Coronary artery (tissue), 2 donors: ENCODE data around the gene GFPT1.
A peak's percentile ranks its signal among the peaks of the same experiment; 100 is the strongest.

Experiments
- DNase-seq: peaks from one replicate; pipeline ENCODE4 v3.0.0-alpha.2; 2017; ENCODE audit warnings: low spot score
- H3K27ac ChIP-seq, 2 donors: fragments of 200-600 bp; sonication (generic); one replicate each; pipeline ENCODE4 v1.5.1; 2016 to 2019
- H3K4me3 ChIP-seq: fragments of 200-600 bp; sonication (generic); 2 replicates; pipeline ENCODE4 v1.5.1; 2016; ENCODE audit warnings: mild to moderate bottlenecking, moderate library complexity
- TF ChIP-seq, protein P1 (sequence below): fragments of 200-600 bp; sonication (generic); IDR thresholded peaks from one replicate; pipeline ENCODE4 v1.5.1; 2019; ENCODE audit warnings: antibody characterized with exemption

GFPT1 gene

DNA sequence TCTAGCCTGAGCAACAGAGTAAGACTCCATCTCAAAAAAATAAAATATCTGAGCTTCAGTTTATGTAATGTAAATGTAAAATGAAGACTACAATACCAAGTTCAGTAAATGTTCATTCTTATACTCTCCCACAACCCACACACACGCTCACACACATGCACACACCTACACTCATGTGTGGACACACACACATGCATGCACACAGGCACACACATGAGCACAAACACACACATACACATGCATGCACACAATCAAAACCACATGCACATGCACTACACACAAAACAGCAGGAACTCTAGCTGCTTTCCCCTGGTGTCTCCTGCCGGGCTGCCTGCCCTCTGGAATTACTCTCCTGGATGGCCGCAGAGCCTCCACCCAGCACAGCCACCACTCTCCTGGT is 90.6 kb downstream of the GFPT1 start:
- DNase-seq = no peak
- TF ChIP-seq, protein P1, sequence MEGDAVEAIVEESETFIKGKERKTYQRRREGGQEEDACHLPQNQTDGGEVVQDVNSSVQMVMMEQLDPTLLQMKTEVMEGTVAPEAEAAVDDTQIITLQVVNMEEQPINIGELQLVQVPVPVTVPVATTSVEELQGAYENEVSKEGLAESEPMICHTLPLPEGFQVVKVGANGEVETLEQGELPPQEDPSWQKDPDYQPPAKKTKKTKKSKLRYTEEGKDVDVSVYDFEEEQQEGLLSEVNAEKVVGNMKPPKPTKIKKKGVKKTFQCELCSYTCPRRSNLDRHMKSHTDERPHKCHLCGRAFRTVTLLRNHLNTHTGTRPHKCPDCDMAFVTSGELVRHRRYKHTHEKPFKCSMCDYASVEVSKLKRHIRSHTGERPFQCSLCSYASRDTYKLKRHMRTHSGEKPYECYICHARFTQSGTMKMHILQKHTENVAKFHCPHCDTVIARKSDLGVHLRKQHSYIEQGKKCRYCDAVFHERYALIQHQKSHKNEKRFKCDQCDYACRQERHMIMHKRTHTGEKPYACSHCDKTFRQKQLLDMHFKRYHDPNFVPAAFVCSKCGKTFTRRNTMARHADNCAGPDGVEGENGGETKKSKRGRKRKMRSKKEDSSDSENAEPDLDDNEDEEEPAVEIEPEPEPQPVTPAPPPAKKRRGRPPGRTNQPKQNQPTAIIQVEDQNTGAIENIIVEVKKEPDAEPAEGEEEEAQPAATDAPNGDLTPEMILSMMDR = no peak
- H3K27ac ChIP-seq = no peak overlapping the region
- no peak overlapping the region for H3K4me3 ChIP-seq

DNA sequence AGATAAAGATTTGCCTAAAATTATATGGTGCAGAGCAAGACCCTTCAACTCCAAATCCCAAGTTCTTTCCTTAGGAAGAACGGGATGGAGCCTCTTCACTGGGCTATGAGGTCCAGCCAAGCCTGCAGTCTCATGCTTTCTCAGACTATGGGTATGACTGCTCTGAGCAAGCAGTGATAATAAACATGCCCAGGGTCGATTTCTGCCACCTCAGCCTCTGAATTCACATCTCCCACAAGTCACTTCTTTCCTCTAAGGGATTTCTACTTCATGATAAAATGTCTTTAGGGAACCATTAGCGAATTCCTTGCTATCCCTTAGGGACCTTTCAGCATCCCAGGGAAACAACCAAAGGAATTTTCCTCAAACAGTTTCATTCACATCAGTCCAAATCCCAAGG is 94.8 kb downstream of the GFPT1 start:
- TF ChIP-seq, protein P1 = no peak
- DNase-seq = no peak
- Histone ChIP-seq H3K4me3 (no peak overlapping the region), H3K27ac (peak overlapping the region in 1 of 2 donors; percentile 20)

DNA sequence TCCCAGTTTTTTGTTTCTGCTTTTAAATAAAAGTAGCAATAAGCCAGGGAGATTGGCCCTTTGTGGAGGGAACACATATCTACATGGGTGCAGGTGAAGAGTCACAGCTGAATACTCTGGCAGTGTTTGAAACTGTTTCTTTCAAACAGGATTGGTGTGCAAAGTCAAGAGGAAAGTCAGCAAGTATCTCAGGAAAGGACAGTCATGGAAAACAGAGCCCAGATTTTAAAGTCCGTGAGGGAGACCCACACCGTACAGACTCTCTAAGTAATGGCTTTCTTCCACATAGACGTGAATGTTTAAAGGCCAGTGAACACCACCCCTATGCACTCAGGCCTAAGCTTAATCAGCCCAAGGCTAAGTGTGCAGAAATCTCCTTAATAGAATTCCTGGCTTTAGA is 95.3 kb downstream of the GFPT1 start:
- TF ChIP-seq, protein P1 = no peak
- no peak for DNase-seq
- H3K27ac ChIP-seq = peak overlapping the region in 1 of 2 donors; percentile 20
- no peak overlapping the region for H3K4me3 ChIP-seq

DNA sequence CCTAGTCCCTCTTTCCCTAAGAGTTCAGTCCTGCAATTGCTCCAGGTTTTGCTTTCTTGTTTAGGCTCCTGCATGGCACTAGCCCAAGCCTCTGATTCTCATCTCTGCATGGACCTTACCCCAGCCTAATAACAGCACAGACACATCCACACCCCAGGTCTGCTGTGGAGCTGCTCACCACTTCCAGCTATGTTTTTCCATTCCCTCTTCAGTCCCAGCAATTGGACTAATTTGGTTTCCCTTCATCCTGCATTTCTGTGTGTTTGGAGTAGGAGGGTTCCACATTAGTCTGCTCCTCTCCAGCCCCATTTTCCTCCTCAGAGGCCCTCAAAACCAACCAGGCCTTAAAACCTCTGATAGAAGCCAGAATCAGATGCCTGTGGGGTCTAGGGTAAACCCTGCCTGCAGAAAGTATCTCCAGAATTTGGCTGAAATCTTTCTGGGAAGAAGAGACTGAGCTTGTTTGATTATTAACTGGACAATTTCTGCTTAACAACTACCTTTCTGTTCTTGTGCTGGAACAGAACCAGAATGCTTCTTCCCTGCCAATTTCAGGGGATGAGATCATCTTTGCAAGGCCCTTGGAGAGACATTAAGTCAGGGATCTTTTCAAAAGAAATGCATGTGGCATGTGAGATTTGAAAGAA is 95.9 kb downstream of the GFPT1 start:
- TF ChIP-seq, protein P1 = no peak
- Histone ChIP-seq H3K4me3 (no peak overlapping the region), H3K27ac (peak overlapping the region in 1 of 2 donors; percentile 31)
- DNase-seq = no peak

DNA sequence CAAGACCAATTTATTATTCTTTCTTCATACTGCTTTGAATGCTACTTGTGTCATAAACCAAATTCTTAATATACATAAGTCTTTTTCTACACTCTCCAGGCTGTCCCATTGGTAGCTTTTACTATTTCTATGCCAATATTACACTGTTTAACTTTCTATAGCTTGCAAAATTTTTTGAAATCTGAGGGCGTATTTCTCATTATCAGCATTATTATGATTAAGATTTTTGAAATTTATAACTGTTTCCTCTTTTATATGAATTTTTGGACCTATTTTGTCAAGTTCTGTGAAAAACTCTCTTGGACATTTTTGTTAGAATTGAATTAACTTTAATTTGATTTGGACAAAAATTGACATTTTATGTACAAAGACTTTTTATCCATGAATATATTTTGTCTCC is 98.6 kb downstream of the GFPT1 start:
- TF ChIP-seq, protein P1 = no peak
- no peak overlapping the region for H3K4me3 ChIP-seq
- H3K27ac ChIP-seq = no peak overlapping the region
- DNase-seq = no peak

DNA sequence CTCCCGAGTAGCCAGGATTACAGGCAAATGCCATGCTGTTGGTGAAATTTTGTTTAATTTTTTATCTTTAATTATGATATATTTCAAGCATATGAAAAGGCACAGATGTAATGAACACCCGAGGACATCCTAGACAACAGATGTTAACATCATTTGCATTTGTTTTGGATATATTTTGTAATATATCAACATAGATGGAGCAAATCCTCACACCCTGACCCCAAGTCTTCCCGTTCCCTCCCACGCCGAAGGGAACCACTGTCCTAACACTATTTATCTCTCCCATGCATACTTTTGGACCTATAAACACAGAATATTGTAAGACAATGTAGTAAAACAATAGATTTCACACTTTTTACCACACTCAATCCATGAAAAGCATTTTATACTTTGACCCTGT is 99.5 kb downstream of the GFPT1 start:
- TF ChIP-seq, protein P1 = no peak

DNA sequence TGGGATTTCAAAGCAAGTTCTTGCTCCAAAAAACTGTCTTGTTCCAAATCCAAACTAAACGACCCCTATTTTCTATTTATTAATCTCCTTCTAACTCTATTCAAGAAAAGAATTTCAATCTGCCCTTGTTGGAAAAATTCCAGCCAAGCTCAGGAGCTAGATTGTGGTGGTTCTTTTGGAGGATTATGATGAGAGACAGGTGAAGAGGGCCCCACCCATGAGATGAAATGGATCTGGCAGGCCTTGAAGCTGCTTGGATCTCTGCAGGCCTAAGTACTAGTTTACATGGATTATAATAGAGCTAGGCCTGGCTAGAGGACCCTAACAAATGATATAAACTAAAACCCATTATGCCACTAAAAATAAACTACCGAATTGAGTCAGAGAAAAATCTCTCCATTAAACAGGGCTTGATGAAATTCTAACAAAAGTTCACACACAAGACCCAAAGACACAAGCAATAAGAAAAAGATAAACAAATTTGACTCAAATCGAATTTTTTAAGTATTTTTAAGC is 101.6 kb downstream of the GFPT1 start:
- no peak overlapping the region for H3K27ac ChIP-seq
- DNase-seq = no peak

More for the DNA sequence above, 99.5 kb downstream of the GFPT1 start:
- no peak for DNase-seq
- Histone ChIP-seq H3K4me3 (no peak overlapping the region), H3K27ac (no peak overlapping the region)

More for the DNA sequence above, 101.6 kb downstream of the GFPT1 start:
- TF ChIP-seq, protein P1 = no peak
- no peak overlapping the region for H3K4me3 ChIP-seq
